Breast epithelium (tissue), 4 donors: ENCODE results near the gene MUC22. TPM values are rescaled to one million over a fixed set of nuclear protein-coding genes. Genes with fewer than 3 reads are reported as not detected.
"Not testable (repeated sequence)": the region's sequence is repeated elsewhere in the genome, so short reads cannot be mapped to it uniquely, and the experiment has no call there.

Experiments used
- DNase-seq, 2 donors: peaks; one replicate each; pipeline ENCODE4 v3.0.0-alpha.2; 2019; ENCODE audit warnings: low spot score in 2 of 2
- H3K27ac ChIP-seq, 2 donors: fragments of 200-600 bp; sonication (generic) in 1 of 2; one replicate each; pipeline ENCODE4 v1.5.1; 2016 to 2019; ENCODE audit warnings: mild to moderate bottlenecking in 1 of 2
- H3K27me3 ChIP-seq, 2 donors: fragments of 200-600 bp; sonication (generic) in 1 of 2; one replicate each; pipeline versions ENCODE4 v1.5.1 to v1.6.0; 2017 to 2019; ENCODE audit warnings: control low read depth in 1 of 2, mild to moderate bottlenecking in 1 of 2
- H3K36me3 ChIP-seq: fragments of 200-600 bp; one replicate; pipeline ENCODE4 v1.5.1; 2019
- H3K4me1 ChIP-seq, 2 donors: fragments of 200-600 bp; sonication (generic); one replicate each; pipeline ENCODE4 v1.5.1; 2016 to 2019; ENCODE audit warnings: control low read depth in 1 of 2
- H3K4me3 ChIP-seq, 3 donors: fragments of 200-600 bp; sonication (generic); 1 replicate in 2 of 3; 2 replicates in 1 of 3; pipeline ENCODE4 v1.5.1; 2016 to 2019; ENCODE audit warnings: mild to moderate bottlenecking in 3 of 3, moderate library complexity in 2 of 3
- H3K9me3 ChIP-seq, 2 donors: fragments of 200-600 bp; sonication (generic) in 1 of 2; one replicate each; pipeline ENCODE4 v1.5.1; 2016 to 2019; ENCODE audit warnings: control low read depth in 1 of 2
- POLR2A ChIP-seq: fragments of 450-650 bp; IDR thresholded peaks from one replicate; pipeline ENCODE4 v1.6.1; 2016; ENCODE audit warnings: antibody characterized with exemption, mild to moderate bottlenecking, moderate library complexity
- POLR2AphosphoS5 ChIP-seq, 3 donors: sonication (generic); formaldehyde crosslinking; IDR thresholded peaks; one replicate each; pipeline ENCODE4 v1.6.1; 2017; ENCODE audit warnings: antibody characterized with exemption in 3 of 3
- intact Hi-C: fragments of 100-400 bp; cut with DNase I; formaldehyde crosslinking; loops from one replicate; pipeline ENCODE4 v1.15.1; 2023; ENCODE audit warnings: low total_unique reads
- total RNA-seq, 3 donors: library from RNA; depleted of rRNA; stranded (reverse); fragments of >200 nt; gene quantifications; one replicate each; pipeline ENCODE4 v1.1.0, GENCODE V29; 2016
- TF ChIP-seq, protein P1 (sequence below), 3 donors: fragments of 450-650 bp; IDR thresholded peaks; one replicate each; pipeline ENCODE4 v1.5.1; 2016 to 2017; ENCODE audit warnings: antibody characterized with exemption in 3 of 3, mild to moderate bottlenecking in 3 of 3, moderate library complexity in 3 of 3

Gene MUC22
- total RNA-seq, 3 donors from 2014 or later = not detected

DNA sequence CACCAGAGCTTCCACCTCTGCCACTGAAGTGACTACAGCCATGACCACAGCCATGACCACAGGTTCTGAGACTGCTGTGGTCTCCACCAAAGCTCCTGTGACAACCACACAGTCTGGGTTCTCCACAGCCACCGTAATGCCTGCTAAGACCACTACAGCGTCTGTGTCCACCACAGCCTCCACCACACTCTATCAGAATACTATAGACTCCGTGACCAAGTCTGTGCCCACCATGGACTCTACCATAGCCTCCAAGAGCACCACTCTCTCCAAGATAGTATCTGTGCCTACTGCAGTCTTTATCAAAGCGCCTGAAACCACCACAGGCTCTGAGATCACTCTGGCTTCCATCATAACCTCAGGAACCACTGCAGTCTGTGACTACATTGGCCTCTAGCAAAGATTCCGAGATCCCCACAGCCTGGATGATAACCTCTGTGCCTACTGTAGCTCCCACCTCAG is 45.1 kb upstream of the MUC22 start:
- H3K36me3 ChIP-seq = no peaks in the 10 kb centered on the region
- DNase-seq = no peak
- no peak overlapping the region for H3K27ac ChIP-seq
- H3K4me1 ChIP-seq = no peaks in the 10 kb centered on the region
- no peaks in the 10 kb centered on the region for H3K9me3 ChIP-seq
- H3K4me3 ChIP-seq = no peak overlapping the region
- TF ChIP-seq, protein P1, sequence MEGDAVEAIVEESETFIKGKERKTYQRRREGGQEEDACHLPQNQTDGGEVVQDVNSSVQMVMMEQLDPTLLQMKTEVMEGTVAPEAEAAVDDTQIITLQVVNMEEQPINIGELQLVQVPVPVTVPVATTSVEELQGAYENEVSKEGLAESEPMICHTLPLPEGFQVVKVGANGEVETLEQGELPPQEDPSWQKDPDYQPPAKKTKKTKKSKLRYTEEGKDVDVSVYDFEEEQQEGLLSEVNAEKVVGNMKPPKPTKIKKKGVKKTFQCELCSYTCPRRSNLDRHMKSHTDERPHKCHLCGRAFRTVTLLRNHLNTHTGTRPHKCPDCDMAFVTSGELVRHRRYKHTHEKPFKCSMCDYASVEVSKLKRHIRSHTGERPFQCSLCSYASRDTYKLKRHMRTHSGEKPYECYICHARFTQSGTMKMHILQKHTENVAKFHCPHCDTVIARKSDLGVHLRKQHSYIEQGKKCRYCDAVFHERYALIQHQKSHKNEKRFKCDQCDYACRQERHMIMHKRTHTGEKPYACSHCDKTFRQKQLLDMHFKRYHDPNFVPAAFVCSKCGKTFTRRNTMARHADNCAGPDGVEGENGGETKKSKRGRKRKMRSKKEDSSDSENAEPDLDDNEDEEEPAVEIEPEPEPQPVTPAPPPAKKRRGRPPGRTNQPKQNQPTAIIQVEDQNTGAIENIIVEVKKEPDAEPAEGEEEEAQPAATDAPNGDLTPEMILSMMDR (IDR thresholded peaks at IDR 0.05) = no peak
- no peak for TF ChIP-seq POLR2A
- TF ChIP-seq POLR2AphosphoS5 (IDR thresholded peaks at IDR 0.05) = no peak
- H3K27me3 ChIP-seq = no peaks in the 10 kb centered on the region
- intact Hi-C loops = no loop called here

DNA sequence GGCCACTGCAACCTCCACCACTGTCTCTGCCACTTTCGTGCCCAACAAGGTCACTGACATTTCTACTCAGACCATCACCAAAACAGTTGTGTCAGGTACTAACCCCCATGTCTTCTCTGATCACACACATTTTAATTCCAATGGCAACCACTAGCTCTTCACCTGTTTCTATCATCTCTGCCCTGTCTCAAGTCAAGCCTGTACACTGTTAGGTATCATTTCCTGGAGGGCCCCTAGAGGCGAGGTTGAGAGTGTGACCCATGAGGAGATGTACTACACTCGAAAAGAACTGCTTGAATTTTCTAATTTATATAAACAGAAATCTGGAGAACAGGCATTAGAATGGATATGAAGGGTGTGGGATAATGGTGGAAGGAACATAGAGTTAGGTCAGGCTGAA is 44.1 kb upstream of the MUC22 start:
- TF ChIP-seq POLR2A = no peak
- intact Hi-C loops = no loop called here
- no peak overlapping the region for H3K27ac ChIP-seq
- no peaks in the 10 kb centered on the region for H3K9me3 ChIP-seq
- H3K4me1 ChIP-seq = no peaks in the 10 kb centered on the region
- no peak overlapping the region for H3K4me3 ChIP-seq
- no peaks in the 10 kb centered on the region for H3K27me3 ChIP-seq
- no peaks in the 10 kb centered on the region for H3K36me3 ChIP-seq
- DNase-seq = no peak

DNA sequence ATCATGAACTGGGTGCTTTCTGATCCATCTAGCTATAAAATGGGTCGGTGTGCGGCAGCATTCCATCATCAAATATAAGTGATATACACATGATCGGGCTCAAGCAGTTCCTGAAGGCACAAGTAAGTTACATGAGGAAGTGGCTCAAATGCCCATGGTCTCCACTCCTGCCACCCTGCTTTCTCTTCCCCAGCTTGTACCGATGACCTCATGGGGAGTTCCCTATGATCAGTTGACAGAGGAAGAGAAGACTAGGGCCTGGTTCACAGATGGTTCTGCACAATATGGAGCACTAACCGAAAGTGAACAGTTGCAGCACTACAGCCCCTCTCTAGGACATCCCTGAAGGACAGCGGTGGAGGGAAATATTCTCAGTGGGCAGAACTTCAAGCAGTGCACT is 41.1 kb upstream of the MUC22 start:
- intact Hi-C loops, H3K4me3 ChIP-seq, H3K36me3 ChIP-seq, DNase-seq, H3K9me3 ChIP-seq, H3K27ac ChIP-seq, H3K4me1 ChIP-seq, H3K27me3 ChIP-seq: not testable (repeated sequence)

DNA sequence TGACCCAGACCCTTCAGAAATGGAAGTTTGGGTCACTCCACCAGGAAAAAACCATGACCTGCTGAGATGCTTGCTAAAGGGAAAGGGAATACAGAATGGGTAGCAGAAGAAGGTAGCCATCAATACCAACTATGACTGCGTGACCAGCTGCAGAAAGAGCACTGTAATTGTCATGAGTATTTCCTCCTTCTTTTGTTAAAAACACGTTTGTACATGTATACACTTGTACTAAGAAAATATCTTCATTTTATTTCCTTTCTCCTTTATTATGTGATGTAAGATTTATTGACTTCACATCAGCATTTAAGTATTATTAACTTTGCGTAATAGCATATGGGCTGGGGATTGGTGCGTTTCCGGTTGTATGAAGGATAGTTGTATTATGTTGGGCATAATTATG is 39.3 kb upstream of the MUC22 start:
- Histone ChIP-seq H3K27me3 (no peaks in the 10 kb centered on the region), H3K9me3 (no peaks in the 10 kb centered on the region), H3K4me3 (no peak overlapping the region), H3K36me3 (no peaks in the 10 kb centered on the region), H3K4me1 (no peaks in the 10 kb centered on the region), H3K27ac (no peak overlapping the region)
- intact Hi-C loops = no loop called here
- TF ChIP-seq POLR2AphosphoS5 (IDR thresholded peaks at IDR 0.05) (no peak), POLR2A (no peak)
- TF ChIP-seq, protein P1 (IDR thresholded peaks at IDR 0.05) = no peak
- DNase-seq = no peak

DNA sequence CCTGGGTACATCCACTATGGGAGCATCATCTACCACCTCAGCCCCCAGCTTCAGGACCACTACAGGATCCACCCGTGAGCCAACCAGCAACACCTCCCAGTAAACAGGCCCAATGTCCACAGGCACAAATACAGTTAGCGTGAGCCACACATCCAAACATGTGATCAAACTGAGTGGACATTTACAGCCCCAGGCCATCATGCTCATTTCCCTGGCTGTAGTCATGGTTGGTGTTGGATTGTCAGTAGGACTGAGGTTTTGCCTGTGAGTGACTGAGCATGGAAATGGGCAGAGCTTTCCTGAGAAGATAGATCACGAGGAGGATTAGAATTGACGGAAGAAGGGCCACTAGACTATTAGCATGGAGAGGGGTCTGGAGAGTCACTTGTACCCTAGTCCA is 37.5 kb upstream of the MUC22 start:
- no peaks in the 10 kb centered on the region for H3K4me1 ChIP-seq
- no peak overlapping the region for H3K4me3 ChIP-seq
- H3K36me3 ChIP-seq = no peaks in the 10 kb centered on the region

DNA sequence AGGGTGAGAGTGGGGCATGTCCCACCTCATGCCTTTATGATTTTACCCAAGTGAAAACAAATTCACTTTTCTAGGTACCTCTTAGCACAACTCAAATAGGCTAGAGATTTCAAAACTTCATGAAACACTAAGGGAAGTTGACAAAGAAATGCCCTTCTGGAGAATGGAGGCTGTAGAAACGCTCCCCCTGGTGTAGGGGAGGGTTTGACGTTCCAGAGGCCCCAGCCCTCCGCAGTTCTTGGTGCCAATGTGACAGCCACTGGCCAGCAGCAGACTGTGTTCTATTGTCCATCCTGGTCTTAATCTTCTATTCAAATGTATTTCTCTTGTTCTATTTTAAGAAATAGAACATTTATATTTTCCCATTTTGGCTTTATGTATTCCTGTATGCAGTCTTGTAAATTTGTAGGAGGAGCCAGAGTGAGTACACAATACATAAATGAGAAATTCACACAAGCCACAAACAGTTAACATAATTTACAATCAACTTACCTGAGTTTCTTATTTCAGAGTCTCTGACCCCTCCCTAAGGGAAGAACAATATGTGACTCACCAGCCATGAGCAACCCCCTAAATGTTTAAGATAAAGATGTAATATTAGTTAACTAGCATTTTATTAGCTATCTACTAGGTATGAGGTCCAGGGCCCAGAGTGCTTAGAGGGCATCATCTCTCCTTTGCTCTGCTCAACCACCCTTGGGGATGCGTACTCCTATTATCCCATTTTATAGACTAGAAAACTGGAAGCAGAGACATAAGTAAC is 35.6 kb upstream of the MUC22 start:
- Histone ChIP-seq H3K27me3 (no peaks in the 10 kb centered on the region), H3K4me3 (no peak overlapping the region), H3K36me3 (no peaks in the 10 kb centered on the region), H3K27ac (no peak overlapping the region), H3K9me3 (no peaks in the 10 kb centered on the region), H3K4me1 (no peaks in the 10 kb centered on the region)
- DNase-seq = no peak
- intact Hi-C loops = no loop called here
- TF ChIP-seq, protein P1 (IDR thresholded peaks at IDR 0.05) = no peak
- TF ChIP-seq POLR2AphosphoS5 (IDR thresholded peaks at IDR 0.05) (no peak), POLR2A (no peak)

More for the DNA sequence above, 37.5 kb upstream of the MUC22 start:
- Histone ChIP-seq H3K27ac (no peak overlapping the region), H3K9me3 (no peaks in the 10 kb centered on the region), H3K27me3 (no peaks in the 10 kb centered on the region)
- TF ChIP-seq, protein P1 (IDR thresholded peaks at IDR 0.05) = no peak
- no peak for TF ChIP-seq POLR2AphosphoS5 (IDR thresholded peaks at IDR 0.05)
- TF ChIP-seq POLR2A = no peak
- intact Hi-C loops = no loop called here
- no peak for DNase-seq
